Stimulated activated CD8-positive, alpha-beta memory T cell treated with anti-CD3 and anti-CD28 coated beads, Interleukin-4, amount 100 ng/mL, for 1 hour (primary cell): ENCODE measurements around the gene NFILZ.

ENCODE experiments used
- DNase-seq, 2 donors: peaks; one replicate each; pipeline ENCODE4 v3.0.0-alpha.2; 2020; ENCODE audit warnings: low read depth in 2 of 2, low spot score in 1 of 2

Gene NFILZ, protein sequence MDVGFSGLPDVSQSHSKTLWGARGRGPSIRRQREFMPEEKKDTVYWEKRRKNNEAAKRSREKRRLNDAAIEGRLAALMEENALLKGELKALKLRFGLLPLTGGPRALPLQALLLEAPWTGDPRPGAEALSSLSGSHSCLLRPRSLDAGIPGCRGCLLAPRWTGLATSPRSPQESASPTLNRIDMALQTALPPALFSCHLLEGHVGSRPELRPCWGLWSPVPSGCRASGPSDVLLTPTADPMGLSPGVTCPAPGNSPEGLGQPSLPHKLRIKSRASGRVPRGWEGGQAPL

DNA sequence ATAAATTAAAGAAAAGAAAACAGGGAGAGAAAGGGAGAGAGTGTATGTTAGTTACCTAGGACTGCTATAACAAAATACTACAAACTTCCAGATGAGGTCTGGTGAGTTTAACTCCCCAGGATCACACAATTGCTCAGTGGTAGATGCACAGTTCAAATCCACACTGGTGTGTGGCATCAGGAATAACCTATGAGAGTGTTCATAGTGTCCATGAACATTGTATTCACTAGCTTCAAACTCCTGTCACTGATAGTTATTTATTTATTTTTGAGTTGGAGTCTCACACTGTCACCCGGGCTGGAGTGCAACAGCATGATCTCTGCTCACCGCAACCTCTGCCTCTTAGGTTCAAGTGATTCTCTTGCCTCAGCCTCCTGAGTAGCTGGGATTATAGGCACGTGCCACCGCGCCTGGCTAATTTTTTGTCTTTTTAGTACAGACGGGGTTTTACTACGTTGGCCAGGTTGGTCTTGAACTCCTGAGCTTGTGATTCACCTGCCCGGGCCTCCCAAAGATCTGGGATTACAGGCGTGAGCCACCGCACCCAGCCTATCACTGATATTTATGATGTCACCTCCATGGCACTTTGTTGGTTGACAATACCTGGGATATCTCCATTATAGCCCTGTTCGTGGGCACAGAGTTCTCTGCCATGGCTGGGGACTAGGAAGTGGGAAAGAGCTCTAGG is at the start of gene NFILZ:
Gene NFILZ, plus strand, starts transcription at position 638 of the 688 bp plus-strand sequence. CDS start 46,133 bp downstream, outside the sequence.
- no peak for DNase-seq

DNA sequence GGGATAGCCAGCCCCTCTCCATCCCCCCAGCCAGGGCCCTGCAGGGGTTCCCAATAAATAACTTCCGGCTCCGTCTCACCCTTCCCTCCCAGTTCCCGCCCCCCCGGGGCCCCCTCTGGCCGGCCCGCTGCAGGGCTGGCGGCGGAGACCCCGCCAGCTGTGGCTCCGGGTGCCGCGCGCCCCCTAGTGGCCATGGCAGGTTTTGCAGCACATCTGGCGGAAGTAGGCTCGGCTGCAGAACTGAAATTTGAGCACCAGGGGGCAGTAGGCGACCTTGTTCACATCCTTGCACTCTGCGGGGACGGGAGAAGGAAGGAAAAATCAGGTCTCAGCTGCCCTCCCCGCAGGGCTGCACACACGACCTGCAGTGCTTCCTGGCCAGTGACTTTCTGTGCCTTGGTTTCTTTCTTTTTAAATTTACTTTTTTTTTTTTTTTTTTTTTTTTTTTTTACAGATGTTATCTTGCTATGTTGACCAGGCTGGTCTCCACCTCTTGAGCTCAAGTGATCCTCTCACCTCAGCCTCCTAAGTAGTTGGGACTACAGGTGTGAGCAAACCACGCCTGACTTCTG is 49.6 kb upstream of the NFILZ start:
- DNase-seq = peak; percentile 74 to 76

DNA sequence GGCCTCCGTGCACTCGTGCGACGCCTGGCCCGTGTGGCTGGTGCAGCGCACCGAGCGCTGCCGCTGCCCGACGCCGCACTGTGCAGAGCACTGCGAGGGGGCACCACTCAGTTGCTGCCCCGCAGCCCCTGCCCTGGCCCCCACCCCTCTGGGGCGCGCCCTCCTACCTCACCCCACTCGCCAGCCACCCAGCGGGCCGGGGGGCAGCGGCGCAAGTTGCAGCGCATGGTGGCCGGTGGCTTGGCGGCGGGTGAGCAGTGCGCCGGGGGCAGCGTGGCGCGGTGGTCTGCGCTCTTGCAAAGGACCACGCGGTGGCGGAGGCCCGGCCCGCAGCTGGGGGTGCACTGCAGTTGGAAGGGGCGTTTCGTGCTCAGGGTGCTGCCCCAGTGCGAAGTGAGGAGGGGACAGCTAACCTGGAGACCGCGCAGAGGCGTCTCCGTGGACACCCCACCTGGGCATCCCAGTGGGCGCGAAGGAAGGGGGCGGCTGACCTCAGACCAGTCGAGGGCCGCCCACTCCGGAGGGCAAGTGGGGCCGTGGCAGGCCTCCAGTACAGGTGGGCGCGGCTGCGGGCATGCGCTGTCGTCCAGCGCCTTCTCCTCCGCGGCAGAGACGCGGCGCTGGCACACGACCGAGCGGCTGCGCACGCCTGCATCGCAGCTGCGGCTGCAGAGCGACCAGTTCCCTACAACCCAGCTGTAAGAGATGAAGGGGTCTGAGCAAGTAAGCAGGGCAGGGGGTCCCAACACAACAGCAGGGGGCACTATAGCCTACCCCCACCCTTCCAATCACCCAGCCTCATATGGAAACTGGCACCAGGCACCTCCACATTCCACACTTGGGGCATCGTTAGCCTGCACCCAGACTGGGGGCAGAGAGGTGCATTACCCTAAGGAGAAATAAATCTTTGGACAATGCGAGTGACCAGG is 45.2 kb upstream of the NFILZ start:
- no peak for DNase-seq

DNA sequence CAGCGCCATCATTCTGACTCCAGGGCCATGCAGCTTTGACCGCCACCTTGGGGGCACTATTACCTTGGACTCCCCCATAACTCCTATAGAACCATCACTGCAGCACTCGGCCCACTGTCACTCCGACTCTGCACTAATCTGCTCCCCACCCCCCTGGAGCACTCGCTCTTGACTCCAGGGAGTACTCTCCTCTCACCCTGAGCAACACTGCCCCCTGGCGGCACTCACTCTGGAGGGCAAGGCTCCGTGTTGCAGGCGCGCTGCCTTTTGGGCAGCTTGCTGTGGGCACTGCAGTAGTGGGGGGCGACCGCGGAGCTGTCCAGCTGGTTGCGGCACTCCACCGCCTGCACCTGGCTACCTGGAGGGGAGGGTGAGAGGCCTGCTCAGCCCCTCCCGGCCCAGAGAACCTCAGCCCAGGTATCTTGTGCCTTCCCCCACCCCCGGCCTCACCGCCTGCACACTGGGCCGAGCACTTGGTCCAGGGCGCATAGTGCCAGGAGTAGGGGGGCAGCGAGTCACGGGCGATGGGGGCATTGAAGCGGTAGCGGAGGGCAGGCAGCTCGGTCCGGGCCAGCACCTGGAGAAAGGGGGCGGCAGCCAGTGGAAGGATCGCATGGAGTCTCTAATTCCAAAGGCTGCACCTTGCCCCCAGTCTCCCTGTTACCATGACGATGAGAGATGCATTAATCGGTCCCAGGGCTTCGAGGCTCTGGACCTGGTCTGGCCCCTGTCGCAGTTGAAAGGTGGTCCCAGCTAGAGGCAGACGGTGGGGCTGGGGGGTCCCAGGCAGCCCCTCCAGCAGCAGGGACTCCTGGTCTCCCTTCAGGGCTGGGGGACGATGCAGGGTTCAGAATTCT is 44.3 kb upstream of the NFILZ start:
- peak in 1 of 2 donors; percentile 40 for DNase-seq

DNA sequence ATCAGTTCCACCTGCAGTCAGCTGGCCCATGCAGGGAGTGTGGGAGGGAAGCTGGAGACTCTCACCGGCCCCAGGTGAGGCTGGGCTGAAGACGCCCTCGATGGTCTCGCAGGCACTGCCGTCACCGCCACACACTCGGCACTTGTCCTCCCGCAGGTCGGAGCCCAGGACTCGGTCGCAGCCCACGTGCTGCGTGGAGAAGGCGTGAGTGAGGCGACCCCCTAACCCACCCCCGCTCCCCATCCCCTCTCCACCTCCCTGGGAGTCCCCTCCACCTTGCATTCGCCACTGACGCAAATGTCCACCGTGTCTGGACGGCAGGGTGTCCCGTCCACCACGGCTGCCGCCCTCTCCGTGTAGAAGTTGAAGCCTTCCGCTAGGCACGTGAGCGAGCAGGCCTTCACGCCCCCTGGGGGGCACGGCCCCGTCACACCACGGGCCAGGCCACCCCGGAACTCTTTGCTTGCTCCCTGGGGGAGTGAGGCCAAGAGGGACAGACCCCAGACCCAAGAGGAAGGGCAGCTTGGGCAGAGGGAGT is 41.2 kb upstream of the NFILZ start:
- no peak for DNase-seq

DNA sequence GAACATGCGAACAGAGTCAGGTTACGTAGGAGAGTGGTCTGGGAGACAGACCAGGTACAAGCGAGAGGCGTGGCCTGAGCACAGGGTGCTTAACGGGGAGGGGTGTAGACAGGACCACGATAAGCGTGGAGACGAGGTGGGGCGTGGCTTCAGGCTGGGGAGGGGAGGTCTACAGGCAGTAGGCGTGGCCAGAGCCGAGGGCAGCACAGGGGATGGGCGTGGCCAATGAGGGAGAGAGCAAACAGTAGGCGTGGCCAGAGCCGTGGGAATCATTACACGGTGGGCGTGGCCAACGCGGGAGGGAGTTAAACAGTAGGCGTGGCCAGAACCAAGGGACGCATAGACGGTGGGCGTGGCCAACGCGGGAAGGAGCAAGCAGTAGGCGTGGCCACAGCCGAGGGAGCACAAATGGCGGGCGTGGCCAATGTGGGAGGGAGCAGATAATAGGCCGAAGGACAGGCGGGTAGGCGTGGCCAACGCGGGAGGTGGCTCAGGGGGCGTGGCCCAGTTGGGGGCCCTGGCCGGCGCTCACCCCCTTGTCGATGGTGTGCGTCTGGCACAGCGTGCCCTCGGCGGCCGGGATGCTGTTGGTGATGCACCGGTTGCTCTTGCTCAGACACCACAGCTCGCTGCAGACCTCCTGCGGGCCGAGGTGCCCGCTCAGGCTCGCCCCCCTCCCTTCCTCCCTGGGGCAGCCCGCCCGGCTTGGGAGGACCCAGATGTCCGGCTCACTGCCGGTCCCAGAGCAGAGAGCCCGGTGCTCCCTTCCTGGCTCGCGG is 38.0 kb upstream of the NFILZ start:
- peak; percentile 86 to 88 for DNase-seq

DNA sequence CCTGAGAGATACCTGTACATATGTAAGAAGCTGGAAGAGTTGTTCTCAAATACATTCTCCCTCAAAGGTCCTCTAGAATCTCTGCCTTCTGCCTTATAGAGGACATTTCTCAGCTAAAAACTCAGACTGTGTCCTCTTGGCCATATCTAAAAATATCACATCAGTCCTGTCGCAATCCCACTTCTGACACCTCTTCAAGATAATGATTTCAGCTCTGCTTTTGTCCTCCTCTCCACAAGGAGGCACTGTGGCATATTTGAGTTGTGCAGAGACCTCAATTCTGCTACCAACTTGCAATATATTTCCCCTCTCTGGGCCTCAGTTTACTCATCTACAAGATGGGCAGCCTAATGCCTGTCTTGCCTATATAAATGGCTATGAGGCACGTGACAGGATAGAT is 36.5 kb upstream of the NFILZ start:
- no peak for DNase-seq

DNA sequence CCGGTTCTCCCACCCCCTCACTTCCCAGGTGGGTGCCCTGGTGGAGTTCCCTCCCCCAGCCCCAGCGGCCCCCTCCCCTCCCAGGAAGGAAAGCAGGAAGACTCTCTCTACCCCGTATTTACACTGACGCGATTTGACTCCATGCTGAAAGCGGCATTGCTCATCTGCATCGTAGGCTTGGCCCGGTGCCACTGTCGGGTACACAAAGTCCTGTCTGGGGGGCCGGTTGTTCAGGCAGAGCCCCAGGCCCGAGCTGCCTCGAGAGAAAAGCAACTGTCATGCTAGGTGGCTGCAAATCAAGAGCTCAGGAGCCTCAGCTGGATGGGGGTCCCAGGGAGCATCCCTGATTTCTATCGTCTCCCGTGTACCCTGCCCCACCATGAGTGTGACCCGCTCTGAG is 34.8 kb upstream of the NFILZ start:
- DNase-seq = no peak

DNA sequence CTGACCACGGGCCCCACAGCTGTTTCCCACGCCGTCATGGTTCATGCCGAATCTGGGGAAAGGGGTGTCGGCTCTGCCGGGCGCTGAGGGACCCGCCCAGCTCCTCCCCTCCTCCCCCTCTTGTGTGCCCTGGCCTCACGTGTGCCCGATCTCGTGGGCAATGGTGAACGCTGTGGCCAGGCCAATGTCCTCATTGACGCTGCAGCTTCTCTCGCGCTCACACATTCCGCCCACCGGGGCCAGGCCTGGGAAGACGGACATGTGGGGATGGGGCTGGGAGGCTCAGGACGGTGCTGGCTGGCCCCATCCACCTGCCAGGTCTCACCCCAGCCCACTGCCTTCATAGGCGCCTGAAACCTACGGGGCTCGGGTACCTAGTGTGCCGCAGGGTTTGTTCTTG is 34.3 kb upstream of the NFILZ start:
- DNase-seq = no peak

DNA sequence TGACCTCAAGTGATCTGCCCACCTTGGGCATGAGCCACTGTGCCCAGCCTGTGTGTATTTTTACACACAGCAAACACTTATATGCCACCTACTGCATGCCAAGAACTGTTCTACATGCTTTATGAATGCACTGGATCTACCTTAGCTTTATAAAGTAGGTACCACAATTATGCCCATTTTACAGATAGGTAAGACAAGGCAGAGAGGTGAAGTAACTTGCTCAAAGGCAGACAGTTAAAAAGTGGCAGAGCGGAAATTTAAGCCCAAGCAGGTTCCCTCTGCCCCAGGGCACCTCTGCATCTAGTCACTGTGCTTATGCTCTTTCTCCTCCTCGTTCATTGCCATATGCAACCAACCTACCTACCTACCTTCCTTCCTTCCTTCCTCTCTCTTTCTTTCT is 30.4 kb upstream of the NFILZ start:
- DNase-seq = no peak

DNA sequence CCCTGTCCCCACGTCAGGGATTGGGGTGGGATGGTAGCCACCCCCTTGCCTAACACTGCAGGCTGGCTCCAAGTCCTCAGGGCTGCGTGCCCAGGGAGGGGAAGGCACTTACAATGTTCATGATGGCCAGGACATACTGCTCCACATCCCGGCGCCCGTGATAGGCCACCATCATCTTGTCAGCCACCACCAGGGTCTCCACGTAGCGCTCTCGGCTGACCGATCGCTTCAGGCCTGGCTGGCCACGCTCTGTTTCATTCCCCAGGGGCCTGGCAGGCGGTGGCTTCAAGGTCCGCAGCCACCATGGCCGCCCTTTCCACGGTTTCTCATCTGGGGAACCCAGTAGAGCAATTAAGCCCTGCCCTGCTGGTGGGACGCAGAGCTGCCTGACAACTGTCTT is 29.6 kb upstream of the NFILZ start:
- DNase-seq = no peak

DNA sequence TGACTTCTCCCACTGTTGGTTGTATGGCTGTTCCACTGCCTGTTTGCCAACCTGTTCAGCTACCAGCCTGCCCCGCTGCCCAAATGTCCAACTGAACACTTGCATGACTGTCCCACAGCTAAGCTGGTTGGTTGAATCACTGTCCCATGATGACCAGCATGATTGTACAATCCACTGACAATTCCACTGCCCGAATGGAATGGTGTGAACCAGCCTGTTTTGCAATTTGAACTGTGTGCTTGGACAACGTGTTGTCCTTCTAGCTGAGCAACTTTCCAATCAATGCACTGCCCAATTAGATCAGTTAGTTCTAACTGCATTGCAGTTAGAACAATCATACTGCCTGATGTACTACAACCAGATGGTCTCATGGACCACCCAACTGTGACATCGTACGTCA is 28.6 kb upstream of the NFILZ start:
- DNase-seq = no peak

DNA sequence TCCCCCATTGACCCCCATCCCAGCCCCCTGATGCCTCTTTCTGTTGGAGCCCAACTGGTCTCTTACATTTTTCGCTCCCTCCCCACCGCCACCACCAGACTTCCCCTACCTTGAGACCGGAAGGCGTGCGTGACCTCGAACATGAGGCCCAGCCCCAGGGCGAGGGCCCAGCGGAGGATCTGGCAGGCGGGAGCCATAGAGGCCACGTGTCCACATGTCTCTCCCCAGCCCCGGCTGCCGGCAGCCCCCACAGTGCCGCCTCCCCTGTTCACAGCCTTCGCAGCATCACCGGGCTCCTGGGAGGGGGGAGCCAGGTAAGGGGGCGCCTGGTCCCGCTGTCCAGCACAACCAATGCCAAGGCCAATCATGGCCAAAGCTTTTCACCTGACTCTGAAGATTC is 24.9 kb upstream of the NFILZ start:
- DNase-seq = no peak

DNA sequence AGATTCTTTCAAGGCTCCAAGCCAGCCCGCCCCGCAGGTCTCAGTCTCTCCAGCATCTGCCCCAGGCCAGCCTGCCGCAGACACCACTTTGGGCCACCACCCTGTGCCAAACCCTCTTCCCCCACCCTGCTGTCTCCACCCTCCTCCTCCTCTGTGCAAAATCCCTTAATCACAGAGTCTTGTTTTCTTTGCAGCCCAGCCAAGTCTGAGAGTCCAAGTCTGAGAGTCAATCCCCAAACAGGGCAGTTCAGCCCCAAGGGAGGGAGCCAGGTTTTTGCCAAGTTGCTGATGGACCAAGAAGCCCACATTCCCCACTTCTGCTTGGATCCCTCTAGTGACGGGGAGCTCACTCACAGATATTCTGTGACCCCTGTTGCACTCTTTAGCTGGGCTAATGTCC is 23.0 kb upstream of the NFILZ start:
- DNase-seq = no peak

DNA sequence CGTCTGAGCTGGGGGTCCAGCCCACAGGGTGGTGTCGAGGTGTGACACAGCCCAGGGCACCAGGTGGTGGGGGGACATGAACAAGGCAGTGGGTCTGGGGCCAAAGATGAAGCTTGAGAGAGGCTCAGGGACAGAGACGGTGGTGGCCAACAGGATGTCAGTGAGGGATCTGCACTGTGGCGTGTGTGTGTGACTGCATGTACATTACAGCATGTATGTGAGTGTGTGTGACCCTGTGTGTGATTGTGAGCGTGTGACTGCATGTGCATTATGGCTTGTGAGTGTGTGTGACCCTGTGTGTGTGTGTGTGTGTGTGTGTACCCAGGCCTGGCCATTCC is 21.5 kb upstream of the NFILZ start:
- DNase-seq = no peak

DNA sequence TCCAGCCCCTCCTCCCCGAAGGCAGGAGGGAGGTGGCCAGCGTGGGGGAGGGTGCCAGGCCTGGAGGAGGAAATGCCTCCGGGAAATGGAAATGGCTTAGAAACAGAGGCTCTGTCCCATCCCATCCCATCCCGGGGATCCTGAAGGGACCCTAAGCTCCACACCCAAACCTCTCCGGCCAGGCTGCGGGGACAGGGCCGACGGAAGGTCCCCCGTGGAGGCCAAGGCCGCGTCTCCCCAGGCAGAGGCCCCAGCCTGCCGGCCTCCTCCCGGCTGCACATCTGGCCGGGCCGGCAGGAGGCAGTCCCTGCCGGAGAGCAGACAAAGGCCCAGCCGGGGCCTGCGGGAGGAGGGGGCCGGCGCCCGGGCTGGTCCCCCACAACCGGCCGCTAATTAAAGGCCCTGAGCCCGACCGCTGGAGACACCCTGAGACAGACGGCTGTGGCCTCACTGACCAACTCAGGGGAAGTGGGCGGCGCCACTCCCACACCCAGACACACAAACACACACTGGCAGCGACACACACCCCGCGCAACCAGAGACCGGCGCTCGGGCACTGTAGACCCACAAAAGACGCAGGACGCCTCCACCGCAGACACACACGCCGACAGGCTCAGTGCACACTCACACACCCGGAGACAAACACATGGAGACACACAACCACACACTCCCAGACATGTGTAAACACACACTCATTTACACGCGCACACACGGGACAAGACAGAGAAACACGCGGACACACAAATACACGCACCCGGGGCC is 21.0 kb upstream of the NFILZ start:
- no peak for DNase-seq

DNA sequence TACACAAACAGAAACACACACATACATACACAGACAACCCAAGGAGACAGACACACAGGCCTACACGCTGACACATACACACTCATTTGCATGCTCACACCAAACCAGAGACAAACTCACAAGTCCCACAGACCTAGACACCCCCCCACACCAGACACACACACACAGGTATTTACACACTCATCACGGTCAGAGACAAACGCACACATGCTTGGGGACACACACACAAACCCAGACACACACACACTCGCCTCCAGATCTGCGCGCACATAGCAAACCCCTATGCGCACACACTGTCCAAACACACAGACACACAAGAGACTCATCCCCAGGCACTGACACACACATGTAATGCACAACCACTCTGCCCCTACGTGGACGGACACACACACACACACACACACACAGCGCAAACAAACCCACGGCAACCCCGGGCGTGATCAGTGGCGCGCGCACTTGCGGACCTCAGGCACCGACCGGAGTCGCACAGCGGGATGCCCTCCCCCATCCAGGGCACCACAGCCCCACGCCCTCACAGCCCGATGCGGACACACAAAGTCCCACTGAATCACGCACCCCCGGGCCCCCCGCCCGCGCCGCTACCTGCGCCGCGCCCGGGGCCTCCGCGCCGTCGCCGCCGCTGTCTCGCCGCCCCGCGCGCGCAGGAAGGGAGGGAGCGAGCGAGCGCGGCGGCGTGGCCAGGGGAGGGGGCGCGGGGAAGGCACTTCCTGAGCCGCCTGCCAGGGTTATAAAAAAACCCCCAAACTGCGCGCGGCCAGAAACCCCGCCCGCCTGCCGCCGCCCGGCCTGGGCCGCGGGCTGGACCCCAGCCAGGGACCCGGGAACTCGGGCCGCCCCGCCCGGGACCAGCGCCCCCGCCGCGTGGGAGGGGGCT is 20.1 kb upstream of the NFILZ start, which contains the start of gene ADAMTS10:
Gene ADAMTS10, minus strand, starts transcription at position 675 of the 895 bp plus-strand sequence. CDS start 5,005 bp downstream, outside the sequence.
- DNase-seq = no peak

DNA sequence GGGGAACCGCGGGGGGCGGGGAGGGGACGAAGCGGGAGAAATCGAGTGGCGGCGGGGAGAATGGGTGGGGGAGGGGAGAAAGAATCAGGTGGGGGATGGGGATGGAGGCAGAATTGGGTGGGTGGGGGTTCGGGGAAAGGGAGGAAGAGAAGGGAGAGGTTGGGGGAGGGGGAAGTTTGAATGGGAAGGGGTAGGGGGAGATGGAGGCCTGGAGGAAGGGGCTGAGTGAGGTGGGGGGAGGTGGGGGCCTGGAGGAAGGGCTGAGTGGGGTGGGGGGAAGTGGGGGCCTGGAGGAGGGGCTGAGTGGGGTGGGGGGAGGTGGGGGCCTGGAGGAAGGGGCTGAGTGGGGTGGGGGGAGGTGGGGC is 19.5 kb upstream of the NFILZ start:
- no peak for DNase-seq
